ENCODE measurements around the gene PTGFRN.

The PTGFRN gene

DNA sequence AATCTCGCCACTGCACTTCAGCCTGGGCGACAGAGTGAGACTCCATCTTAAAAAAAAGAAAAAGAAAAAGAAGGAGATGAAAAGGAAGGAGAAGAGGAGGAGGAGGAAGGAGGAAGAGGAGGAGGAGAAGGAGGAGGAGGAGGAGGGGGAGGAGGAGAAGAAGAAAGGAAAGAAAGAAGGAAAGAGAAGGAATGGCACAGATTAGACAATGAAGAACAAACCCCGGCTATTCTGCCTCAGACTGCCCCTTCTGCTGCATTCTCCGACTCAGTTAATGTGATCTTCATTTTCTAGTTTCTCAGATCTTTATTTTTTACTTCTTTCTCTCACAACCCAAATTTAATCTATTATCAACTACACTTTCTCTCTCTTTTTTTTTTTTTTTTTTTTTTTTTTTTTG, 40.1 kb upstream of the PTGFRN start:
- Histone ChIP-seq H3K27ac (ENCODE audit: poor library complexity, severe bottlenecking) (no peak overlapping the region), H3K27me3 (ENCODE audit: insufficient read depth, poor library complexity, severe bottlenecking) (no peaks in the 10 kb centered on the region), H3K4me3 (ENCODE audit: severe bottlenecking) (no peak overlapping the region), H3K36me3 (ENCODE audit: low read depth) (no peaks in the 10 kb centered on the region), H3K4me1 (ENCODE audit: insufficient read depth, poor library complexity, severe bottlenecking) (no peaks in the 10 kb centered on the region), H3K9me3 (ENCODE audit: severe bottlenecking) (no peaks in the 10 kb centered on the region)
- no peak for ATAC-seq (ENCODE audit: low read depth)
- TF ChIP-seq, protein P1, sequence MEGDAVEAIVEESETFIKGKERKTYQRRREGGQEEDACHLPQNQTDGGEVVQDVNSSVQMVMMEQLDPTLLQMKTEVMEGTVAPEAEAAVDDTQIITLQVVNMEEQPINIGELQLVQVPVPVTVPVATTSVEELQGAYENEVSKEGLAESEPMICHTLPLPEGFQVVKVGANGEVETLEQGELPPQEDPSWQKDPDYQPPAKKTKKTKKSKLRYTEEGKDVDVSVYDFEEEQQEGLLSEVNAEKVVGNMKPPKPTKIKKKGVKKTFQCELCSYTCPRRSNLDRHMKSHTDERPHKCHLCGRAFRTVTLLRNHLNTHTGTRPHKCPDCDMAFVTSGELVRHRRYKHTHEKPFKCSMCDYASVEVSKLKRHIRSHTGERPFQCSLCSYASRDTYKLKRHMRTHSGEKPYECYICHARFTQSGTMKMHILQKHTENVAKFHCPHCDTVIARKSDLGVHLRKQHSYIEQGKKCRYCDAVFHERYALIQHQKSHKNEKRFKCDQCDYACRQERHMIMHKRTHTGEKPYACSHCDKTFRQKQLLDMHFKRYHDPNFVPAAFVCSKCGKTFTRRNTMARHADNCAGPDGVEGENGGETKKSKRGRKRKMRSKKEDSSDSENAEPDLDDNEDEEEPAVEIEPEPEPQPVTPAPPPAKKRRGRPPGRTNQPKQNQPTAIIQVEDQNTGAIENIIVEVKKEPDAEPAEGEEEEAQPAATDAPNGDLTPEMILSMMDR (IDR thresholded peaks at IDR 0.05; ENCODE audit: poor library complexity, severe bottlenecking): no peak
- DNase-seq (ENCODE audit: low spot score): no peak

DNA sequence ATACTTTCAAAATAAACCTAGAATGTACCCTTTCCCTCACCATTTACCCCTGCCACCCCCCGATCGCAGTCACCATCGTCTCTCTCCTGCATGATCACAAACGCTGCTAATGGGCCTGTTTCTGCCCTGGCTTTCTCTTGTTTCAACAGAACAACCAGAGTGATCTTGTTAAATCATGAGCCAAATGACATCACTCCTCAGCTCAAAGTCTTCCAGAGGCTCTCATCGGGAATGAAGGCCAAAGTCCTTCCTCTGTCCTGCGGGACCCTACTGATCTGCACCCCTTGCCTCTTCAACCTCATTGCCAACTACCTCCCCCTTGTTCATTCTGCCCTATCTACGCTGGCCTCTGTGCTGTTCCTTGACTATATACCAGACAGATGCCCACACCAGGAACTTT, 39.4 kb upstream of the PTGFRN start:
- H3K9me3 ChIP-seq (ENCODE audit: severe bottlenecking): no peaks in the 10 kb centered on the region
- no peaks in the 10 kb centered on the region for H3K4me1 ChIP-seq (ENCODE audit: insufficient read depth, poor library complexity, severe bottlenecking)
- H3K27ac ChIP-seq (ENCODE audit: poor library complexity, severe bottlenecking): no peak overlapping the region
- H3K36me3 ChIP-seq (ENCODE audit: low read depth): no peaks in the 10 kb centered on the region
- DNase-seq (ENCODE audit: low spot score) (no peak), ATAC-seq (ENCODE audit: low read depth) (no peak)
- H3K27me3 ChIP-seq (ENCODE audit: insufficient read depth, poor library complexity, severe bottlenecking): no peaks in the 10 kb centered on the region
- no peak overlapping the region for H3K4me3 ChIP-seq (ENCODE audit: severe bottlenecking)
- TF ChIP-seq, protein P1 (IDR thresholded peaks at IDR 0.05; ENCODE audit: poor library complexity, severe bottlenecking): no peak

DNA sequence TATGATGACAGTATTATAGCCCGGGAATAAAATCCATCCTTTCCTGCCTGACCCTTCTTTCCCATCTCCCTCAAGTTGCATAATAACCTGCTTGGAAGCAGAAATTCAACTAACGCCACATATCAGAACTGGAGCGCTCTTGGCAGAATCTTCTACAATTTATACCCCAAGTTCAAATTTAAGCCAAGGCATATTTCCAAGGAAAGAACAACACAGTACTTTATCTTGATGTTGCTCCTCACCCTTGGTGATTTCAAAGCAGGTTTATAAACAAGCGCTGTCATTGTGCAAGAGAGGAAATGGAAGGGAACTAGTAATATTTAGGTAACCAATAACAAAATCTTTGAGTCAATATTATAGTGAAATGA, 38.0 kb upstream of the PTGFRN start:
- Histone ChIP-seq H3K4me1 (ENCODE audit: insufficient read depth, poor library complexity, severe bottlenecking) (no peaks in the 10 kb centered on the region), H3K4me3 (ENCODE audit: severe bottlenecking) (no peak overlapping the region), H3K36me3 (ENCODE audit: low read depth) (no peaks in the 10 kb centered on the region), H3K27me3 (ENCODE audit: insufficient read depth, poor library complexity, severe bottlenecking) (no peaks in the 10 kb centered on the region), H3K9me3 (ENCODE audit: severe bottlenecking) (no peaks in the 10 kb centered on the region), H3K27ac (ENCODE audit: poor library complexity, severe bottlenecking) (no peak overlapping the region)
- ATAC-seq (ENCODE audit: low read depth) (no peak), DNase-seq (ENCODE audit: low spot score) (no peak)
- TF ChIP-seq, protein P1 (IDR thresholded peaks at IDR 0.05; ENCODE audit: poor library complexity, severe bottlenecking): no peak

DNA sequence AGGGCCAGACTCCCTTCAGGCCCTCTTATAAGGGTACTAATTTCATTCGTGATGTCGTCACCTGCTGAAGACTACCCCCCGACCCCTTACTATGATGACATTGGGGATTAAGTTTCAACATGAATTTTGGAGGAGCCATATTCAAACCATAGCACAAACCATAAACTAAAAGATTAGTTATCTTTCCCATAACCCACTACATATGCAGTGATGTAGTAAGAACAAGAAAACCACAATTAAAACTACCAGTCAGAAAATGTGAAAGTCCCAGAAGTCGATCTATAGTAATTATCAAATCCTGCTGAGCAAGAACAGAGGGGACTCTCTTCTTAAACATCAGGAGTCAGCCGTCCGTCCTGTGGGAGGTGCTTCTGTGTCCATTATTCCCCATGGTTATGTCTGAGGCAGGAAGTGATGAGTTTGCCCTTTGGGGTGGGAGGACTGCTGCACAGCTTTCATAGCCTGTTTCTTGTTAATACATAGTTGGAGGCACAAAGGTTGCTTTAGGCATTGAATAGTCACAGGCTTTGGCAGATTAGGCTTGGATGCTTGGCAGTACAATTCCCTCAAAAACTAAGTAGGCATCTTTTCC, 35.9 kb upstream of the PTGFRN start:
- no peak for ATAC-seq (ENCODE audit: low read depth)
- Histone ChIP-seq H3K9me3 (ENCODE audit: severe bottlenecking) (no peaks in the 10 kb centered on the region), H3K27ac (ENCODE audit: poor library complexity, severe bottlenecking) (no peak overlapping the region), H3K27me3 (ENCODE audit: insufficient read depth, poor library complexity, severe bottlenecking) (no peaks in the 10 kb centered on the region), H3K4me1 (ENCODE audit: insufficient read depth, poor library complexity, severe bottlenecking) (peaks cover 15% of the 10 kb centered on the region), H3K4me3 (ENCODE audit: severe bottlenecking) (no peak overlapping the region), H3K36me3 (ENCODE audit: low read depth) (no peaks in the 10 kb centered on the region)
- DNase-seq (ENCODE audit: low spot score): no peak
- TF ChIP-seq, protein P1 (IDR thresholded peaks at IDR 0.05; ENCODE audit: poor library complexity, severe bottlenecking): no peak

DNA sequence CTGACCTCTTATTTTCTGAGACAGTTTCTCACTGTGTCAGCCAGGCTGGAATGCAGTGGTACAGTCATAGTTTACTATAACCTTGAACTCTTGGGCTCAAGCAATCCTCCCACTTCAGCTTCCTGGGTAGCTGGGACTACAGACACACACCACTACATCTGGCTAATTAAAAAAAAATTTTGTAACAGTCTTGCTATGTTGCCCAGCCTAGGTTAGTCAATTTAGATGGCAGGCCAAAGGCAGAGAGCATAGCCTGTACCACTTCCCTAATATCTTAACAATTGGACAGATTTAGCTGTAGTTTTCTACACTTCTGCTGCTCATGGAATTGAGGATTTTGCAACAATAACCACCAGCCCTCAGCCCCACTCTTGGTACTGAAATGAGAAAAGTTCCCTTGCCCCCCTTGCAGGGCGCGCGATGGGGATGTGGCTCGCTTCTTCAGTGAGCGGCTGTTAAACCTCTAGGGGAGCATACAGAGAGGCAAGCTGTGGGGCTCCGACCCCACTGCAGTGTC, 34.9 kb upstream of the PTGFRN start:
- Histone ChIP-seq H3K4me3 (ENCODE audit: severe bottlenecking) (no peak overlapping the region), H3K27me3 (ENCODE audit: insufficient read depth, poor library complexity, severe bottlenecking) (no peaks in the 10 kb centered on the region), H3K36me3 (ENCODE audit: low read depth) (no peaks in the 10 kb centered on the region), H3K9me3 (ENCODE audit: severe bottlenecking) (no peaks in the 10 kb centered on the region), H3K4me1 (ENCODE audit: insufficient read depth, poor library complexity, severe bottlenecking) (peaks cover 25% of the 10 kb centered on the region), H3K27ac (ENCODE audit: poor library complexity, severe bottlenecking) (no peak overlapping the region)
- ATAC-seq (ENCODE audit: low read depth) (no peak), DNase-seq (ENCODE audit: low spot score) (no peak)
- TF ChIP-seq, protein P1 (IDR thresholded peaks at IDR 0.05; ENCODE audit: poor library complexity, severe bottlenecking): no peak

Data from RWPE2 (cell line).